ENCODE data around the gene SSBP3. TPM values are rescaled to one million over a fixed set of nuclear protein-coding genes. Genes with fewer than 3 reads are reported as not detected.

SSBP3 gene
- total and polyA plus RNA-seq, 9 donors: 41.2 to 247 (median 156) TPM

GRCh38 chr1:54250670-54251069 is 155.5 kb downstream of the SSBP3 start:
- no peak overlapping the region for H3K27ac ChIP-seq
- H3K36me3 ChIP-seq: no peaks in the 10 kb centered on the region
- no peaks in the 10 kb centered on the region for H3K9me3 ChIP-seq
- no peak for TF ChIP-seq EP300 (IDR thresholded peaks at IDR 0.05)
- no peak for TF ChIP-seq CTCF (IDR thresholded peaks at IDR 0.05)
- intact Hi-C loops (cut with DNase I): no loop called here
- peaks cover 15% of the 10 kb centered on the region for H3K4me1 ChIP-seq (ENCODE audit: insufficient read depth)
- 71 to 80% (median 77%) methylated on average over 12 of the region's 12 CpGs for WGBS, 3 donors
- no peaks in the 10 kb centered on the region for H3K27me3 ChIP-seq
- DNase-seq: no peak
- H3K4me3 ChIP-seq: no peak overlapping the region

- 29 to 41% (median 35%) methylated on average over 9 of the region's 9 CpGs for WGBS, 3 donors
- H3K36me3 ChIP-seq: no peaks in the 10 kb centered on the region
- intact Hi-C loops (cut with DNase I): no loop called here
- H3K4me3 ChIP-seq: no peak overlapping the region
- TF ChIP-seq POLR2A (IDR thresholded peaks at IDR 0.05) (no peak), EP300 (IDR thresholded peaks at IDR 0.05) (no peak), CTCF (IDR thresholded peaks at IDR 0.05) (no peak)
- no peak for DNase-seq
- H3K27ac ChIP-seq: no peak overlapping the region
- peaks cover 15% of the 10 kb centered on the region for H3K4me1 ChIP-seq (ENCODE audit: insufficient read depth)
- no peaks in the 10 kb centered on the region for H3K27me3 ChIP-seq
- H3K9me3 ChIP-seq: no peaks in the 10 kb centered on the region
These were observed 156.3 kb downstream of the SSBP3 start for GRCh38 chr1:54249819-54250435.

GRCh38 chr1:54248966-54249365 is 157.2 kb downstream of the SSBP3 start:
- Histone ChIP-seq H3K4me1 (ENCODE audit: insufficient read depth) (peaks cover 12% of the 10 kb centered on the region), H3K4me3 (no peak overlapping the region)

GRCh38 chr1:54247863-54248515 is 158.2 kb downstream of the SSBP3 start:
- Histone ChIP-seq H3K27me3 (no peaks in the 10 kb centered on the region), H3K27ac (no peak overlapping the region), H3K36me3 (no peaks in the 10 kb centered on the region), H3K4me3 (no peak overlapping the region), H3K9me3 (no peaks in the 10 kb centered on the region), H3K4me1 (ENCODE audit: insufficient read depth) (peaks cover 8% of the 10 kb centered on the region)
- 83 to 89% (median 89%) methylated on average over 11 of the region's 11 CpGs for WGBS, 3 donors
- no peak for TF ChIP-seq POLR2A (IDR thresholded peaks at IDR 0.05)
- no peak for TF ChIP-seq EP300 (IDR thresholded peaks at IDR 0.05)
- no peak for TF ChIP-seq CTCF (IDR thresholded peaks at IDR 0.05)
- no peak for DNase-seq
- intact Hi-C loops (cut with DNase I): no loop called here

More at GRCh38 chr1:54248966-54249365, 157.2 kb downstream of the SSBP3 start:
- H3K27ac ChIP-seq: no peak overlapping the region
- intact Hi-C loops (cut with DNase I): no loop called here
- no peak for DNase-seq
- 69 to 76% (median 73%) methylated on average over 4 of the region's 4 CpGs for WGBS, 3 donors
- no peaks in the 10 kb centered on the region for H3K9me3 ChIP-seq
- H3K36me3 ChIP-seq: no peaks in the 10 kb centered on the region
- TF ChIP-seq EP300 (IDR thresholded peaks at IDR 0.05) (no peak), POLR2A (IDR thresholded peaks at IDR 0.05) (no peak)
- no peaks in the 10 kb centered on the region for H3K27me3 ChIP-seq

GRCh38 chr1:54246116-54246721 is 160.0 kb downstream of the SSBP3 start:
- Histone ChIP-seq H3K9me3 (no peaks in the 10 kb centered on the region), H3K4me3 (no peak overlapping the region), H3K36me3 (no peaks in the 10 kb centered on the region), H3K27me3 (no peaks in the 10 kb centered on the region), H3K4me1 (ENCODE audit: insufficient read depth) (peaks cover 8% of the 10 kb centered on the region), H3K27ac (no peak overlapping the region)
- TF ChIP-seq EP300 (IDR thresholded peaks at IDR 0.05) (no peak), CTCF (IDR thresholded peaks at IDR 0.05) (no peak), POLR2A (IDR thresholded peaks at IDR 0.05) (no peak)
- no peak for DNase-seq
- WGBS, 3 donors: 75 to 88% (median 80%) methylated on average over 10 of the region's 10 CpGs
- intact Hi-C loops (cut with DNase I): no loop called here
